Muscle of leg (tissue), 11 donors: ENCODE data around the gene HAPLN3. TPM values are rescaled to one million over a fixed set of nuclear protein-coding genes. Genes with fewer than 3 reads are reported as not detected.

Source experiments
- DNase-seq: peaks from one replicate; pipeline ENCODE4 v3.0.0; 2013
- H3K27ac ChIP-seq: one replicate; pipeline ENCODE4 v1.5.1; 2013; ENCODE audit warnings: mild to moderate bottlenecking, low read length, control low read depth
- H3K27me3 ChIP-seq: one replicate; pipeline ENCODE4 v1.6.1; 2013; ENCODE audit warnings: low read length; ENCODE audit not compliant: control insufficient read depth, insufficient read depth
- H3K36me3 ChIP-seq: one replicate; pipeline ENCODE4 v1.6.1; 2013; ENCODE audit warnings: low read length; ENCODE audit not compliant: control insufficient read depth, insufficient read depth
- H3K4me1 ChIP-seq: one replicate; pipeline ENCODE4 v1.6.1; 2013; ENCODE audit warnings: low read length; ENCODE audit not compliant: control insufficient read depth, insufficient read depth
- H3K4me3 ChIP-seq: one replicate; pipeline ENCODE4 v1.5.1; 2013; ENCODE audit warnings: low read length, control low read depth
- H3K9me3 ChIP-seq: replicated peaks from 2 replicates; pipeline ENCODE4 v1.6.1; 2013; ENCODE audit warnings: low read depth, low read length; ENCODE audit not compliant: control insufficient read depth
- WGBS: methylation state at CpG from one replicate; pipeline ENCODE4 v1.1.5; 2013; ENCODE audit warnings: missing lambda C conversion rate; ENCODE audit not compliant: insufficient coverage; 5-methylcytosine and 5-hydroxymethylcytosine counted together
- polyA plus RNA-seq, 8 donors: library from polyadenylated mRNA; unstranded; fragments of 120-200 nt; gene quantifications; one replicate each; pipeline versions ENCODE4 v1.2.1 to v1.2.3, GENCODE V29; 2013; ENCODE audit warnings: inconsistent platforms in 1 of 8, low replicate concordance in 1 of 8; ENCODE audit not compliant: insufficient read length in 8 of 8, insufficient read depth in 1 of 8
- total RNA-seq: library from RNA; stranded (reverse); fragments of 120-200 nt; gene quantifications from one replicate; pipeline ENCODE4 v1.2.4, GENCODE V29; 2013

HAPLN3 gene
- total and polyA plus RNA-seq, 9 donors, result 6.2 to 23.5 (median 11.9) TPM

- WGBS, result 10% methylated on average over 5 of the region's 10 CpGs
- H3K4me3 ChIP-seq, result no peak overlapping the region
- peaks cover 30% of the 10 kb centered on the region for H3K4me1 ChIP-seq
- peak; percentile 87 for DNase-seq
- no peaks in the 10 kb centered on the region for H3K9me3 ChIP-seq
- H3K27ac ChIP-seq, result peak overlapping the region; percentile 35
- H3K36me3 ChIP-seq, result peaks cover 72% of the 10 kb centered on the region
- H3K27me3 ChIP-seq, result no peaks in the 10 kb centered on the region
Measured at GRCh38 chr15:88904624-88905327, 9.4 kb upstream of the HAPLN3 start.

- peaks cover 72% of the 10 kb centered on the region for H3K36me3 ChIP-seq
- no peaks in the 10 kb centered on the region for H3K27me3 ChIP-seq
- 50% methylated on average over 2 of the region's 2 CpGs for WGBS
- H3K4me3 ChIP-seq, result no peak overlapping the region
- peaks cover 25% of the 10 kb centered on the region for H3K4me1 ChIP-seq
- no peak overlapping the region for H3K27ac ChIP-seq
- no peaks in the 10 kb centered on the region for H3K9me3 ChIP-seq
- DNase-seq, result no peak
Measured at GRCh38 chr15:88904257-88904623, 8.9 kb upstream of the HAPLN3 start.

- Histone ChIP-seq H3K9me3 (no peaks in the 10 kb centered on the region), H3K27me3 (no peaks in the 10 kb centered on the region), H3K4me3 (no peak overlapping the region), H3K4me1 (peaks cover 24% of the 10 kb centered on the region), H3K27ac (no peak overlapping the region), H3K36me3 (peaks cover 65% of the 10 kb centered on the region)
- no peak for DNase-seq
- WGBS, result no CpG with 5 or more reads among the region's 2 CpGs
Measured at GRCh38 chr15:88902846-88903245, 7.5 kb upstream of the HAPLN3 start.

- no peaks in the 10 kb centered on the region for H3K27me3 ChIP-seq
- WGBS, result 71% methylated on average over 2 of the region's 6 CpGs
- no peak for DNase-seq
- H3K4me1 ChIP-seq, result peaks cover 29% of the 10 kb centered on the region
- H3K9me3 ChIP-seq, result no peaks in the 10 kb centered on the region
- no peak overlapping the region for H3K4me3 ChIP-seq
- H3K27ac ChIP-seq, result no peak overlapping the region
- peaks cover 65% of the 10 kb centered on the region for H3K36me3 ChIP-seq
Measured at GRCh38 chr15:88902221-88902835, 7.0 kb upstream of the HAPLN3 start.

GRCh38 chr15:88901508-88902220, 6.3 kb upstream of the HAPLN3 start:
- Histone ChIP-seq H3K27me3 (peaks cover 5% of the 10 kb centered on the region), H3K4me1 (peaks cover 36% of the 10 kb centered on the region), H3K36me3 (peaks cover 58% of the 10 kb centered on the region), H3K4me3 (no peak overlapping the region), H3K9me3 (no peaks in the 10 kb centered on the region), H3K27ac (no peak overlapping the region)
- DNase-seq, result no peak
- 91% methylated on average over 13 of the region's 15 CpGs for WGBS

- Histone ChIP-seq H3K27me3 (peaks cover 7% of the 10 kb centered on the region), H3K4me3 (no peak overlapping the region), H3K9me3 (no peaks in the 10 kb centered on the region), H3K27ac (no peak overlapping the region), H3K4me1 (peaks cover 42% of the 10 kb centered on the region), H3K36me3 (peaks cover 52% of the 10 kb centered on the region)
- 80% methylated on average over 2 of the region's 5 CpGs for WGBS
- no peak for DNase-seq
Measured at GRCh38 chr15:88900982-88901418, 5.7 kb upstream of the HAPLN3 start.

GRCh38 chr15:88900309-88900981, 5.1 kb upstream of the HAPLN3 start:
- Histone ChIP-seq H3K27me3 (peaks cover 11% of the 10 kb centered on the region), H3K4me3 (no peak overlapping the region), H3K36me3 (peaks cover 47% of the 10 kb centered on the region), H3K9me3 (no peaks in the 10 kb centered on the region), H3K27ac (no peak overlapping the region), H3K4me1 (peaks cover 43% of the 10 kb centered on the region)
- DNase-seq, result no peak
- WGBS, result 83% methylated on average over 10 of the region's 12 CpGs

GRCh38 chr15:88899251-88899650, 3.9 kb upstream of the HAPLN3 start:
- H3K27ac ChIP-seq, result no peak overlapping the region
- WGBS, result 89% methylated on average over 1 of the region's 9 CpGs

GRCh38 chr15:88898736-88899135, 3.4 kb upstream of the HAPLN3 start:
- peaks cover 45% of the 10 kb centered on the region for H3K4me1 ChIP-seq
- H3K9me3 ChIP-seq, result no peaks in the 10 kb centered on the region

More at GRCh38 chr15:88899251-88899650, 3.9 kb upstream of the HAPLN3 start:
- H3K9me3 ChIP-seq, result no peaks in the 10 kb centered on the region
- peaks cover 41% of the 10 kb centered on the region for H3K36me3 ChIP-seq
- peaks cover 43% of the 10 kb centered on the region for H3K4me1 ChIP-seq
- H3K4me3 ChIP-seq, result no peak overlapping the region
- peaks cover 23% of the 10 kb centered on the region for H3K27me3 ChIP-seq
- DNase-seq, result no peak

More at GRCh38 chr15:88898736-88899135, 3.4 kb upstream of the HAPLN3 start:
- Histone ChIP-seq H3K27me3 (peaks cover 28% of the 10 kb centered on the region), H3K36me3 (peaks cover 36% of the 10 kb centered on the region), H3K4me3 (no peak overlapping the region), H3K27ac (no peak overlapping the region)
- DNase-seq, result no peak
- WGBS, result 78% methylated on average over 4 of the region's 15 CpGs
